Gastrocnemius medialis (tissue), 4 donors: ENCODE data around the gene TFDP2. TPM values are rescaled to one million over a fixed set of nuclear protein-coding genes. Genes with fewer than 3 reads are reported as not detected.
"Not testable (repeated sequence)": the region's sequence is repeated elsewhere in the genome, so short reads cannot be mapped to it uniquely, and the experiment has no call there.

Source experiments
- ATAC-seq, 2 donors: fragments of 150-250 bp; one replicate each; pipeline ENCODE4 v1.9.1; 2016
- DNase-seq, 2 donors: peaks; one replicate each; pipeline ENCODE4 v3.0.0-alpha.2; 2019
- H3K27ac ChIP-seq, 4 donors: fragments of 200-600 bp; sonication (generic); 1 replicate in 1 of 4; 2 replicates in 3 of 4; pipeline ENCODE4 v1.5.1; 2016 to 2018; ENCODE audit warnings: mild to moderate bottlenecking in 2 of 4, moderate library complexity in 1 of 4
- H3K27me3 ChIP-seq, 3 donors: fragments of 200-600 bp; sonication (generic) in 2 of 3; 1 replicate in 1 of 3; 2 replicates in 2 of 3; pipeline versions ENCODE4 v1.5.1 to v1.6.0; 2016 to 2019; ENCODE audit warnings: mild to moderate bottlenecking in 1 of 3, moderate library complexity in 1 of 3
- H3K36me3 ChIP-seq, 2 donors: fragments of 200-600 bp; sonication (generic) in 1 of 2; one replicate each; pipeline ENCODE4 v1.5.1; 2017 to 2018
- H3K4me1 ChIP-seq, 2 donors: fragments of 200-600 bp; sonication (generic) in 1 of 2; one replicate each; pipeline ENCODE4 v1.5.1; 2016 to 2017; ENCODE audit warnings: mild to moderate bottlenecking in 2 of 2
- H3K4me3 ChIP-seq, 4 donors: fragments of 200-600 bp; sonication (generic) in 3 of 4; 1 replicate in 1 of 4; 2 replicates in 3 of 4; pipeline ENCODE4 v1.5.1; 2016 to 2019; ENCODE audit warnings: mild to moderate bottlenecking in 2 of 4
- H3K9me3 ChIP-seq, 3 donors: fragments of 200-600 bp; sonication (generic) in 2 of 3; 1 replicate in 1 of 3; 2 replicates in 2 of 3; pipeline ENCODE4 v1.5.1; 2016 to 2019
- POLR2A ChIP-seq, 2 donors: fragments of 450-650 bp; IDR thresholded peaks; one replicate each; pipeline ENCODE4 v1.6.1; 2017; ENCODE audit warnings: antibody characterized with exemption in 2 of 2, mild to moderate bottlenecking in 2 of 2, moderate library complexity in 2 of 2
- in situ Hi-C, 4 donors: fragments of 200-750 bp; cut with MboI; loops; one replicate each; pipeline versions ENCODE4 v1.15.0 to v1.8.0; 2017; ENCODE audit warnings: low sequenced_read_pairs in 4 of 4
- intact Hi-C: fragments of 100-400 bp; cut with DNase I; formaldehyde crosslinking; loops from one replicate; pipeline ENCODE4 v1.15.1; 2023; ENCODE audit warnings: low total_unique reads
- total RNA-seq, 4 donors: library from RNA; depleted of rRNA; stranded (reverse); fragments of >200 nt; gene quantifications; one replicate each; pipeline versions ENCODE4 v1.1.0 to v1.2.3, GENCODE V29; 2016
- TF ChIP-seq, protein P1 (sequence below), 5 experiments: fragments of 450-650 bp in 3 of 5; fragments of 200-600 bp in 2 of 5; sonication (generic) in 2 of 5; IDR thresholded peaks in 4 of 5; conservative IDR thresholded peaks in 1 of 5; 1 replicate in 4 of 5; 2 replicates in 1 of 5; pipeline ENCODE4 v1.5.1; 2016 to 2019; ENCODE audit warnings: antibody characterized with exemption in 5 of 5, mild to moderate bottlenecking in 3 of 5, moderate library complexity in 3 of 5

The TFDP2 gene
- total RNA-seq, 4 donors from 2014 or later = 43.0 to 125 (median 52.4) TPM

DNA sequence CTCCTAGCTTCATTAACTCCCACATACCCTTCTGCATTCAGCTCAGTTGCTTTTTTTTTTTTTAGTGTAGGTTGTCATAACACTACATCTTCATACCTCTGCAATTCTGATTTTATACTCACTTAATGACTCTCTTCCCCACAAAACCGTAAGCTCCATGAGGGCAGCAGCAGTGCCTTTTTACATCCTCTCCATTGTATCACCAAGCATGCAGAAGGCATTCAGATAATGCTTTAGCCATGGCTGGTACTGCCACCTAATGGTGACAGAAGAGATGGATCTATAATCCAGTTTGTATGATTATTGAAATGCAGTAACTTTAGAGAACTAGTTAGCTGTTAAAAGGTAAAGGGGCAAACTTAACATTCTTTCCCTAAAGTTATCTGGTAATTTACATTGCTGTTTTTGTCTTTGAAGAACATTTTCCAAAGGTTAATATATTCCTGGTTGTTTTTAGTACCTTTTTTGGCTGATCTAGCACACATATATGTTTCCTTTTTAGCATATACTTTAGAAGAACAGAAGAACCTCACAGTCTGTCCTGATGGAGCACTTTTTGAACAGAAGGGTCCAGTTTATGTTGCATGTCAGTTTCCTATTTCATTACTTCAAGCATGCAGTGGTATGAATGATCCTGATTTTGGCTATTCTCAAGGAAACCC, 236.1 kb downstream of the TFDP2 start:
- in situ Hi-C loops (loop anchor here in 1 of 4 donors (10.0 kb wide), 1 partner anchor 338 kb away; no protein-coding TSS in a partner anchor), intact Hi-C loops (loop anchor here (1.0 to 5.0 kb wide), 2 partner anchors 175 to 336 kb away; partner anchors contain the start of gene RNF7)
- Histone ChIP-seq H3K27ac (no peak overlapping the region), H3K9me3 (no peaks in the 10 kb centered on the region), H3K4me1 (no peaks in the 10 kb centered on the region), H3K27me3 (no peaks in the 10 kb centered on the region), H3K36me3 (peaks cover 0 to 30% of the 10 kb centered on the region in 2 donors), H3K4me3 (no peak overlapping the region)
- DNase-seq (no peak), ATAC-seq (peak; percentile 66 to 72)
- TF ChIP-seq, protein P1, sequence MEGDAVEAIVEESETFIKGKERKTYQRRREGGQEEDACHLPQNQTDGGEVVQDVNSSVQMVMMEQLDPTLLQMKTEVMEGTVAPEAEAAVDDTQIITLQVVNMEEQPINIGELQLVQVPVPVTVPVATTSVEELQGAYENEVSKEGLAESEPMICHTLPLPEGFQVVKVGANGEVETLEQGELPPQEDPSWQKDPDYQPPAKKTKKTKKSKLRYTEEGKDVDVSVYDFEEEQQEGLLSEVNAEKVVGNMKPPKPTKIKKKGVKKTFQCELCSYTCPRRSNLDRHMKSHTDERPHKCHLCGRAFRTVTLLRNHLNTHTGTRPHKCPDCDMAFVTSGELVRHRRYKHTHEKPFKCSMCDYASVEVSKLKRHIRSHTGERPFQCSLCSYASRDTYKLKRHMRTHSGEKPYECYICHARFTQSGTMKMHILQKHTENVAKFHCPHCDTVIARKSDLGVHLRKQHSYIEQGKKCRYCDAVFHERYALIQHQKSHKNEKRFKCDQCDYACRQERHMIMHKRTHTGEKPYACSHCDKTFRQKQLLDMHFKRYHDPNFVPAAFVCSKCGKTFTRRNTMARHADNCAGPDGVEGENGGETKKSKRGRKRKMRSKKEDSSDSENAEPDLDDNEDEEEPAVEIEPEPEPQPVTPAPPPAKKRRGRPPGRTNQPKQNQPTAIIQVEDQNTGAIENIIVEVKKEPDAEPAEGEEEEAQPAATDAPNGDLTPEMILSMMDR (IDR thresholded peaks at IDR 0.05 in 4 of 5, conservative IDR thresholded peaks at IDR 0.05 in 1 of 5) = peak; percentile 22 to 70 (median 61)
- TF ChIP-seq POLR2A (IDR thresholded peaks at IDR 0.05) = no peak

DNA sequence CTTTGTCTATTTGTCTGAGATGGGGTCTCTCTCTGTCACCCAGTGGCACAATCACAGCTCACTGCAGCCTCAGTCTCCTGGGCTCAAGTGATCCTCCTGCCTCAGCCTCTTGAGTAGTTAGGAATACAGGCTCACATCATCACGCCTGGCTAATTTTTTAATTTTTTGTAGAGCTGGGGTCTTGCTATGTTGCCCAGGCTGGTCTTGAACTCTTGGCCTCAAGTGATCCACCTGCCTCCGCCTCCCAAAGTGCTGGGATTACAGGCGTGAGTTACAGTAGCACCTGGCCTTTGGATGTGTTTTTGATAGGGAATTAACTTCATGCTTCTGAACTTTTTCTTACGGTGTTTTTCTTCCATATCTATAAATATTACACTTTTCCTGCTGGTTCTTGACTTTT, 239.4 kb downstream of the TFDP2 start:
- intact Hi-C loops (loop anchor here (5.0 kb wide), 1 partner anchor 333 kb away; no protein-coding TSS in a partner anchor), in situ Hi-C loops (loop anchor here in 1 of 4 donors (10.0 kb wide), 1 partner anchor 335 kb away; no protein-coding TSS in a partner anchor)
- H3K4me1 ChIP-seq, H3K9me3 ChIP-seq, ATAC-seq, H3K4me3 ChIP-seq, H3K27me3 ChIP-seq, H3K27ac ChIP-seq, DNase-seq: not testable (repeated sequence)
- peaks cover 0 to 57% of the 10 kb centered on the region in 2 donors for H3K36me3 ChIP-seq

DNA sequence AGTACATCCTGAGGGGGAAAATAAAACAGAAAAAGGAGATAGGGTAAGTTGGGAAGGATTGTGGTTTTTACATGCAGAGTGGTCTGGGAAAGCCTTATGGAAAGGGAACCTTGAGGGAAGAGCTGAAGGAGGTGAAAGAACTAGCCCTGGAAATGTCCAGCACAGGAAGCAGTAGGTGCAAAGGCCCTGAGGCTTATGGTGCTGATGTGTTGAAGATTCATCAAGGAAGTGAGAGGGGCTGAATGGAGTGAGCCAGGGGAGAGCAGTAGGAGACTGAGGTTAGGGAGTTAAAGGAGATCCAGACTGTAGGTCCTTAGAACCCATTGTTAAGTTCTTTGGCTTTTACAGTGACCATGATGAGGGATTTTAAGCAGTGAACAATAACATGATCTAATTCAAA, 239.9 kb downstream of the TFDP2 start:
- no peak for TF ChIP-seq POLR2A (IDR thresholded peaks at IDR 0.05)
- intact Hi-C loops = no loop called here
- Histone ChIP-seq H3K9me3 (no peaks in the 10 kb centered on the region), H3K4me1 (no peaks in the 10 kb centered on the region), H3K27ac (no peak overlapping the region), H3K27me3 (no peaks in the 10 kb centered on the region), H3K36me3 (peaks cover 0 to 55% of the 10 kb centered on the region in 2 donors), H3K4me3 (no peak overlapping the region)
- no peak for ATAC-seq
- in situ Hi-C loops = no loop called here
- no peak for DNase-seq

DNA sequence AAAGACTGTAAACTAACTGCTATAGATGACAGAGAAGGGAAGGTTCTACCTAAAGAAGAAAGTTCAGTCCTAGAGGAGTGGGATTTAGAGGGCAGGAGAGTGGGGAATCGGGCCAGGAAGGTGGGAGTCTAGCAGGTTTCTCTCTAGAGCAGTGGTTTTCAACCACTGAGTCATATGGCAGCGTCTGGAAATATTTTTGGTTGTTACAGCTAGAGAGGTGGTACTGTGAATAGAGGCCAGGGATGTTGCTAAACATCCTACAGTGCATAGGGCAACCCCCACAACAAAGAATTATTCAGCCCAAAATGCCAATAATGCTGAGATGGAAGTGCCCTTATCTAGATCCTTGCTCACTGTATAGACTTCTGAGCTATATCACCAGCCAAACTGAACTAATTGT, 244.2 kb downstream of the TFDP2 start:
- TF ChIP-seq, protein P1 (IDR thresholded peaks at IDR 0.05 in 4 of 5, conservative IDR thresholded peaks at IDR 0.05 in 1 of 5) = no peak
- TF ChIP-seq POLR2A (IDR thresholded peaks at IDR 0.05) = no peak
- in situ Hi-C loops (no loop called here), intact Hi-C loops (no loop called here)
- ATAC-seq (no peak), DNase-seq (no peak)
- no peaks in the 10 kb centered on the region for H3K9me3 ChIP-seq
- H3K27me3 ChIP-seq = no peaks in the 10 kb centered on the region
- no peaks in the 10 kb centered on the region for H3K4me1 ChIP-seq
- no peak overlapping the region for H3K27ac ChIP-seq
- H3K4me3 ChIP-seq = no peak overlapping the region
- H3K36me3 ChIP-seq = peaks cover 0 to 47% of the 10 kb centered on the region in 2 donors

DNA sequence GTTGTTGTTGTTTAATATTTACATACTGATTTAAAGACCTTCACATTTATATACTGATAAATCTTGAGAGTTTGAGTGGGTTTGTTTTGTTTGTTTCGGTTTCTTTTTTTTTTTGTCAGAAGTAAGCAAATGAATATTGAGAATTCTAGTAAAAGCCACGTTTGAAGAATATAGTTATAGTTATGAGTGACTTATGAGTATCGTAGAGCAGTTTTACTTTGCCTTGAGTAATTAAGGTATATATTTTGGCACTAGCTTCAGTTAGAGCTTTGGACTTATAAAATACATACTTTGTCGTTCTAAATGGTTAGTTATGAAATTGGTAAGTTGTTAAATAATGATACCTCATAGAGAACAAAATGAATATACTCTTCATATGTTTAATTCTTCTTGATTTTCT, 245.1 kb downstream of the TFDP2 start:
- no peaks in the 10 kb centered on the region for H3K27me3 ChIP-seq
- no peaks in the 10 kb centered on the region for H3K9me3 ChIP-seq
- no peak for DNase-seq
- H3K36me3 ChIP-seq = peaks cover 0 to 42% of the 10 kb centered on the region in 2 donors
- H3K4me1 ChIP-seq = no peaks in the 10 kb centered on the region
- H3K4me3 ChIP-seq = no peak overlapping the region
- H3K27ac ChIP-seq = no peak overlapping the region
- no peak for TF ChIP-seq POLR2A (IDR thresholded peaks at IDR 0.05)
- TF ChIP-seq, protein P1 (IDR thresholded peaks at IDR 0.05 in 4 of 5, conservative IDR thresholded peaks at IDR 0.05 in 1 of 5) = no peak
- intact Hi-C loops (no loop called here), in situ Hi-C loops (no loop called here)
- no peak for ATAC-seq
